HEK293T (cell line): ENCODE data around the gene FANCI.

Source experiments
- ARNT ChIP-seq: fragments of 450-650 bp; IDR thresholded peaks from 2 replicates; pipeline ENCODE4 v1.6.1; 2017; ENCODE audit warnings: mild to moderate bottlenecking
- ELF4 ChIP-seq: fragments of 450-650 bp; IDR thresholded peaks from 2 replicates; pipeline ENCODE4 v1.6.1; 2017; ENCODE audit warnings: antibody characterized with exemption
- FOXM1 ChIP-seq: fragments of 450-650 bp; IDR thresholded peaks from 2 replicates; pipeline ENCODE4 v1.6.1; 2017; ENCODE audit warnings: mild to moderate bottlenecking, borderline replicate concordance
- SUZ12 ChIP-seq: fragments of 450-650 bp; IDR thresholded peaks from 2 replicates; pipeline ENCODE4 v1.6.1; 2016; ENCODE audit warnings: mild to moderate bottlenecking

DNA sequence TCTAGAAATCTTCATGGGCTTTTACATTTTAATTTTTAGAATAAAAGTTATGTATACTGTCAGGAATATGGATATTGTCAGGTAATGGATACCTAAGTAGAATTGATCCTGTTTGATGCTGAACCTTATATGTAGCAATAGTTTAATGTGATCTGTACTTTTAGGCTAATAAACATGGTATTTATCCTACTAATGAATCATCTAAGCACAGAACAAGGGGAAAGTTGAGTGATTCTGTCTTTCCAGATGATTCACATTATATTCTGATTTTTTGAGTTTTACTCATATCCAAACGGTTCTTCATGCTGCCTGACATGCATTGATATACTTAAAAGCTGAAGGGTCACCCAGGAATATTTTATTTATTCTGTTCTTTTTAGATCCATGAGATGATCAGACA is 34.5 kb downstream of the FANCI start:
- TF ChIP-seq SUZ12 (no peak), ARNT (no peak), FOXM1 (no peak), ELF4 (no peak)
